ENCODE measurements around the gene S100A6. TPM values are rescaled to one million over a fixed set of nuclear protein-coding genes. Genes with fewer than 3 reads are reported as not detected.
A peak's percentile ranks its signal among the peaks of the same experiment; 100 is the strongest.

Gene S100A6
- total RNA-seq, 2 donors from 2014 or later: 367 to 608 TPM

GRCh38 chr1:153567621-153568366, 32.0 kb upstream of the S100A6 start:
- Histone ChIP-seq H3K4me1 (ENCODE audit: control insufficient read depth in 1 of 2, low read depth in 2 of 2) (peaks cover 29 to 51% of the 10 kb centered on the region in 2 donors), H3K27me3 (replicated peaks; ENCODE audit: insufficient read depth) (no peaks in the 10 kb centered on the region)

GRCh38 chr1:153566414-153567371, 30.9 kb upstream of the S100A6 start:
- peak; percentile 74 for ATAC-seq (ENCODE audit: insufficient number of reproducible peaks, low FRiP score, low read depth)
- Histone ChIP-seq H3K27me3 (replicated peaks; ENCODE audit: insufficient read depth) (no peaks in the 10 kb centered on the region), H3K36me3 (no peaks in the 10 kb centered on the region), H3K4me1 (ENCODE audit: control insufficient read depth in 1 of 2, low read depth in 2 of 2) (peaks cover 29 to 41% of the 10 kb centered on the region in 2 donors), H3K4me3 (peak overlapping the region; percentile 36), H3K27ac (peak overlapping the region; percentile 76 to 98), H3K9me3 (no peaks in the 10 kb centered on the region)
- no peak for TF ChIP-seq CTCF (IDR thresholded peaks at IDR 0.05)
- DNase-seq (ENCODE audit: low spot score): peak; percentile 98

More at GRCh38 chr1:153567621-153568366, 32.0 kb upstream of the S100A6 start:
- Histone ChIP-seq H3K4me3 (peak overlapping the region; percentile 63), H3K36me3 (no peaks in the 10 kb centered on the region), H3K27ac (peak overlapping the region; percentile 76 to 98), H3K9me3 (no peaks in the 10 kb centered on the region)
- ATAC-seq (ENCODE audit: insufficient number of reproducible peaks, low FRiP score, low read depth) (no peak), DNase-seq (ENCODE audit: low spot score) (no peak)
- no peak for TF ChIP-seq CTCF (IDR thresholded peaks at IDR 0.05)

- no peak for TF ChIP-seq CTCF (IDR thresholded peaks at IDR 0.05)
- peak within 1 kb of the TSS; percentile 36 for H3K4me3 ChIP-seq
Measured at GRCh38 chr1:153565529-153566374, 30.0 kb upstream of the S100A6 start, which contains the start of gene S100A2. TSS of gene S100A2 (minus strand) at chr1:153565844. CDS start at chr1:153563877, 1,967 bp downstream.

DNA sequence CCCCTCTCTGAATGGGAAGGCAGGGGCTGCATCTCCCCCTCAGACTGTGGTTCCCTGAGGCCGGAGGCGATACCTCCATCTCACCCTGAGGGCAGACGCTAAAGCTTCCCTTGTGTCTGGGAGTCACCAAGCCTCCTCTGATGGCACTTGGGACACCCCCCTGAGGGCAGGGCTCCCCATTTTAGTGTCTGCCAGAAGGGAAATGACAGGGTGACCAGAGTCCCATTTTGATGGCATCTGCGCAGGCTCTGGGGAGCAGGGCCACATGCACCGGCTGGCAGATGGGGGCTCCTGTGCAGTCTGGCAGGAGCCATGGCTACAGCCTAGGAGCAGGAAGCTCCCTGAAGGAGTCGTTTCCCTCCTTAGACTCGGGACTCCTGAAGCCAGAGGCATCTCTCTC, 28.2 kb upstream of the S100A6 start:
- Histone ChIP-seq H3K36me3 (no peaks in the 10 kb centered on the region), H3K27me3 (replicated peaks; ENCODE audit: insufficient read depth) (no peaks in the 10 kb centered on the region), H3K27ac (peak overlapping the region in 1 of 2 donors; percentile 27), H3K4me3 (no peak overlapping the region), H3K4me1 (ENCODE audit: control insufficient read depth in 1 of 2, low read depth in 2 of 2) (peaks cover 29 to 39% of the 10 kb centered on the region in 2 donors), H3K9me3 (no peaks in the 10 kb centered on the region)
- no peak for TF ChIP-seq CTCF (IDR thresholded peaks at IDR 0.05)
- ATAC-seq (ENCODE audit: insufficient number of reproducible peaks, low FRiP score, low read depth) (no peak), DNase-seq (ENCODE audit: low spot score) (no peak)

More at GRCh38 chr1:153565529-153566374, 30.0 kb upstream of the S100A6 start, which contains the start of gene S100A2:
- H3K27ac ChIP-seq: peak within 1 kb of the TSS; percentile 76 to 98
- ATAC-seq (ENCODE audit: insufficient number of reproducible peaks, low FRiP score, low read depth) (peak; percentile 67), DNase-seq (ENCODE audit: low spot score) (peak; percentile 66)
- no peaks in the 10 kb centered on the region for H3K9me3 ChIP-seq
- H3K27me3 ChIP-seq (replicated peaks; ENCODE audit: insufficient read depth): no peaks in the 10 kb centered on the region
- H3K36me3 ChIP-seq: no peaks in the 10 kb centered on the region
- peaks cover 29 to 41% of the 10 kb centered on the region in 2 donors for H3K4me1 ChIP-seq (ENCODE audit: control insufficient read depth in 1 of 2, low read depth in 2 of 2)

Measured in thoracic aorta (tissue), 2 donors.